Progenitor cell of endocrine pancreas (in vitro differentiated cells): ENCODE results near the gene KLHL24. TPM values are rescaled to one million over a fixed set of nuclear protein-coding genes. Genes with fewer than 3 reads are reported as not detected.
"Not testable (repeated sequence)": the region's sequence is repeated elsewhere in the genome, so short reads cannot be mapped to it uniquely, and the experiment has no call there.

Experiments
- DNase-seq: peaks from one replicate; pipeline ENCODE4 v3.0.0; 2021; ENCODE audit warnings: low spot score; ENCODE audit not compliant: unreplicated experiment
- H3K27ac Mint-ChIP-seq: 2 replicates; pipeline ENCODE4 v1.8.0; 2021; ENCODE audit warnings: mild to moderate bottlenecking, moderate library complexity, mixed read lengths
- H3K27me3 Mint-ChIP-seq: 2 replicates; pipeline ENCODE4 v1.8.0; 2021; ENCODE audit warnings: mixed read lengths
- H3K36me3 Mint-ChIP-seq: 2 replicates; pipeline ENCODE4 v1.8.0; 2022; ENCODE audit warnings: mixed read lengths; ENCODE audit not compliant: insufficient read depth
- H3K4me1 Mint-ChIP-seq: 2 replicates; pipeline ENCODE4 v1.8.0; 2021; ENCODE audit warnings: low read depth, mixed read lengths
- H3K4me3 Mint-ChIP-seq: 2 replicates; pipeline ENCODE4 v1.8.0; 2021; ENCODE audit warnings: low read depth, mild to moderate bottlenecking, moderate library complexity, mixed read lengths
- H3K9me3 Mint-ChIP-seq: 2 replicates; pipeline ENCODE4 v1.8.0; 2021; ENCODE audit warnings: low read depth, mixed read lengths
- CTCF ChIP-seq: fragments of 200-600 bp; sonication (generic); IDR thresholded peaks from one replicate; pipeline ENCODE4 v1.5.0; 2021; ENCODE audit warnings: antibody characterized with exemption, mild to moderate bottlenecking; ENCODE audit not compliant: unreplicated experiment
- total RNA-seq: library from RNA; stranded (reverse); gene quantifications from 2 replicates; pipeline ENCODE4 v1.2.1, GENCODE V29; 2021

Gene KLHL24
- total RNA-seq, 1 donor from 2014 or later: 79.6 TPM

GRCh38 chr3:183698318-183698751 is 62.9 kb downstream of the KLHL24 start:
- peak; percentile 21 for DNase-seq
- no peaks in the 10 kb centered on the region for H3K9me3 Mint-ChIP-seq
- TF ChIP-seq CTCF: no peak
- peaks cover 26% of the 10 kb centered on the region for H3K4me1 Mint-ChIP-seq
- H3K27ac Mint-ChIP-seq: peak overlapping the region; percentile 87
- no peaks in the 10 kb centered on the region for H3K27me3 Mint-ChIP-seq
- H3K36me3 Mint-ChIP-seq: peaks cover 4% of the 10 kb centered on the region
- peak overlapping the region; percentile 78 for H3K4me3 Mint-ChIP-seq

GRCh38 chr3:183698756-183699155 is 63.3 kb downstream of the KLHL24 start:
- H3K9me3 Mint-ChIP-seq: no peaks in the 10 kb centered on the region
- peaks cover 27% of the 10 kb centered on the region for H3K4me1 Mint-ChIP-seq
- no peak for TF ChIP-seq CTCF
- no peaks in the 10 kb centered on the region for H3K27me3 Mint-ChIP-seq
- peak overlapping the region; percentile 87 for H3K27ac Mint-ChIP-seq
- peak overlapping the region; percentile 78 for H3K4me3 Mint-ChIP-seq
- peaks cover 4% of the 10 kb centered on the region for H3K36me3 Mint-ChIP-seq
- no peak for DNase-seq

GRCh38 chr3:183699238-183699947 is 64.0 kb downstream of the KLHL24 start:
- peaks cover 27% of the 10 kb centered on the region for H3K4me1 Mint-ChIP-seq
- TF ChIP-seq CTCF: no peak
- peaks cover 4% of the 10 kb centered on the region for H3K36me3 Mint-ChIP-seq
- DNase-seq: no peak
- no peaks in the 10 kb centered on the region for H3K27me3 Mint-ChIP-seq
- peak overlapping the region; percentile 87 for H3K27ac Mint-ChIP-seq
- H3K4me3 Mint-ChIP-seq: peak overlapping the region; percentile 78
- no peaks in the 10 kb centered on the region for H3K9me3 Mint-ChIP-seq

GRCh38 chr3:183701744-183702143 is 66.3 kb downstream of the KLHL24 start:
- Mint-ChIP-seq H3K27me3 (no peaks in the 10 kb centered on the region), H3K36me3 (peaks cover 4% of the 10 kb centered on the region), H3K9me3 (no peaks in the 10 kb centered on the region), H3K27ac (peak overlapping the region; percentile 32), H3K4me3 (no peak overlapping the region), H3K4me1 (peaks cover 27% of the 10 kb centered on the region)
- no peak for TF ChIP-seq CTCF
- DNase-seq: no peak

- not testable (repeated sequence) for H3K27me3 Mint-ChIP-seq, DNase-seq, H3K4me3 Mint-ChIP-seq, H3K9me3 Mint-ChIP-seq, H3K36me3 Mint-ChIP-seq, H3K27ac Mint-ChIP-seq
- peaks cover 25% of the 10 kb centered on the region for H3K4me1 Mint-ChIP-seq
These were observed 68.5 kb downstream of the KLHL24 start for GRCh38 chr3:183703892-183704291.

GRCh38 chr3:183710231-183710630 is 74.8 kb downstream of the KLHL24 start:
- H3K9me3 Mint-ChIP-seq: no peaks in the 10 kb centered on the region

More at GRCh38 chr3:183710231-183710630, 74.8 kb downstream of the KLHL24 start:
- no peak overlapping the region for H3K27ac Mint-ChIP-seq
- no peak for TF ChIP-seq CTCF
- no peaks in the 10 kb centered on the region for H3K4me1 Mint-ChIP-seq
- H3K36me3 Mint-ChIP-seq: peaks cover 2% of the 10 kb centered on the region
- no peak for DNase-seq
- no peak overlapping the region for H3K4me3 Mint-ChIP-seq
- H3K27me3 Mint-ChIP-seq: no peaks in the 10 kb centered on the region
